ENCODE measurements around the gene HLF. TPM values are rescaled to one million over a fixed set of nuclear protein-coding genes. Genes with fewer than 3 reads are reported as not detected.

Gene HLF
- total RNA-seq, 4 donors from 2014 or later: 59.4 to 186 (median 126) TPM

- no peaks in the 10 kb centered on the region for H3K9me3 ChIP-seq
- WGBS, 2 donors (ENCODE audit: low coverage in 1 of 2): 88 to 89% methylated on average over 14 to 15 of the region's 15 CpGs
- H3K4me1 ChIP-seq: no peaks in the 10 kb centered on the region
- no peak overlapping the region for H3K4me3 ChIP-seq
- TF ChIP-seq POLR2AphosphoS5 (IDR thresholded peaks at IDR 0.05): no peak
- TF ChIP-seq EP300 (IDR thresholded peaks at IDR 0.05): no peak
- TF ChIP-seq, protein P1, sequence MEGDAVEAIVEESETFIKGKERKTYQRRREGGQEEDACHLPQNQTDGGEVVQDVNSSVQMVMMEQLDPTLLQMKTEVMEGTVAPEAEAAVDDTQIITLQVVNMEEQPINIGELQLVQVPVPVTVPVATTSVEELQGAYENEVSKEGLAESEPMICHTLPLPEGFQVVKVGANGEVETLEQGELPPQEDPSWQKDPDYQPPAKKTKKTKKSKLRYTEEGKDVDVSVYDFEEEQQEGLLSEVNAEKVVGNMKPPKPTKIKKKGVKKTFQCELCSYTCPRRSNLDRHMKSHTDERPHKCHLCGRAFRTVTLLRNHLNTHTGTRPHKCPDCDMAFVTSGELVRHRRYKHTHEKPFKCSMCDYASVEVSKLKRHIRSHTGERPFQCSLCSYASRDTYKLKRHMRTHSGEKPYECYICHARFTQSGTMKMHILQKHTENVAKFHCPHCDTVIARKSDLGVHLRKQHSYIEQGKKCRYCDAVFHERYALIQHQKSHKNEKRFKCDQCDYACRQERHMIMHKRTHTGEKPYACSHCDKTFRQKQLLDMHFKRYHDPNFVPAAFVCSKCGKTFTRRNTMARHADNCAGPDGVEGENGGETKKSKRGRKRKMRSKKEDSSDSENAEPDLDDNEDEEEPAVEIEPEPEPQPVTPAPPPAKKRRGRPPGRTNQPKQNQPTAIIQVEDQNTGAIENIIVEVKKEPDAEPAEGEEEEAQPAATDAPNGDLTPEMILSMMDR (IDR thresholded peaks at IDR 0.05): no peak
- TF ChIP-seq POLR2A (IDR thresholded peaks at IDR 0.05): no peak
- H3K27me3 ChIP-seq: no peaks in the 10 kb centered on the region
- no peak overlapping the region for H3K27ac ChIP-seq
- ATAC-seq: no peak
- no peaks in the 10 kb centered on the region for H3K36me3 ChIP-seq
Measured at GRCh38 chr17:55332296-55333041, 67.7 kb downstream of the HLF start.

- Histone ChIP-seq H3K4me3 (no peak overlapping the region), H3K36me3 (no peaks in the 10 kb centered on the region), H3K9me3 (no peaks in the 10 kb centered on the region), H3K27ac (no peak overlapping the region), H3K4me1 (no peaks in the 10 kb centered on the region), H3K27me3 (no peaks in the 10 kb centered on the region)
- ATAC-seq: no peak
- WGBS, 2 donors (ENCODE audit: low coverage in 1 of 2): 61 to 75% methylated on average over 2 to 4 of the region's 4 CpGs
- TF ChIP-seq POLR2AphosphoS5 (IDR thresholded peaks at IDR 0.05): no peak
Measured at GRCh38 chr17:55334285-55334684, 69.5 kb downstream of the HLF start.

- 43 to 65% methylated on average over 5 to 6 of the region's 6 CpGs for WGBS, 2 donors (ENCODE audit: low coverage in 1 of 2)
- Histone ChIP-seq H3K4me3 (no peak overlapping the region), H3K4me1 (no peaks in the 10 kb centered on the region), H3K27me3 (no peaks in the 10 kb centered on the region), H3K27ac (no peak overlapping the region), H3K36me3 (no peaks in the 10 kb centered on the region), H3K9me3 (no peaks in the 10 kb centered on the region)
- no peak for ATAC-seq
- TF ChIP-seq POLR2A (IDR thresholded peaks at IDR 0.05) (no peak), EP300 (IDR thresholded peaks at IDR 0.05) (no peak)
Measured at GRCh38 chr17:55334881-55335540, 70.3 kb downstream of the HLF start.

DNA sequence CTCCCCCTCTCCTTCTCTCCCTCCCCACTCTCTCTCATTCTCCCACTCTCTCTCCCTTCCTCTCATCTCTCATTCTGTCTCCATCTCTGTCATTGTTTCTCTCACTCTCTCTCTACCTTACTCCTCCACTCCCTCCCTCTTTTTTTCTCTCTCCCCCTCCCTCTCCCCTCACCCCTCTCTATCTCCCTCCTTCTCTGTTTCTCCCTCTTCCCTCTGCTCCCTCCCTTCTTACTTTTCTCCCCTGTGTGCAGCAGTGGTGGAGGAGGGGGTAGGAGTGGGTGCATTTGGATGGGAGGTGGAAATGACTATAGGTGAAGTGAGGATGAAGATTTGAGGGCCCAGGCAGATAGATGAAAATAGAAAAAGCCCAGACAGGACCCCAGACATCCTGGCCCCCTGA lies 70.9 kb downstream of the HLF start:
- Histone ChIP-seq H3K4me3 (no peak overlapping the region), H3K36me3 (no peaks in the 10 kb centered on the region), H3K27ac (no peak overlapping the region), H3K27me3 (no peaks in the 10 kb centered on the region), H3K4me1 (peaks cover 0 to 3% (median 0%) of the 10 kb centered on the region in 3 donors), H3K9me3 (no peaks in the 10 kb centered on the region)
- ATAC-seq: no peak
- TF ChIP-seq POLR2AphosphoS5 (IDR thresholded peaks at IDR 0.05) (no peak), POLR2A (IDR thresholded peaks at IDR 0.05) (no peak), EP300 (IDR thresholded peaks at IDR 0.05) (no peak)
- TF ChIP-seq, protein P1 (IDR thresholded peaks at IDR 0.05): no peak

GRCh38 chr17:55336426-55336825 lies 71.7 kb downstream of the HLF start:
- Histone ChIP-seq H3K9me3 (no peaks in the 10 kb centered on the region), H3K27me3 (no peaks in the 10 kb centered on the region), H3K4me1 (peaks cover 0 to 3% (median 0%) of the 10 kb centered on the region in 3 donors), H3K36me3 (no peaks in the 10 kb centered on the region), H3K27ac (no peak overlapping the region), H3K4me3 (no peak overlapping the region)
- ATAC-seq: no peak
- WGBS, 2 donors (ENCODE audit: low coverage in 1 of 2): 83 to 96% methylated on average over 1 to 2 of the region's 2 CpGs
- no peak for TF ChIP-seq POLR2AphosphoS5 (IDR thresholded peaks at IDR 0.05)
- TF ChIP-seq, protein P1 (IDR thresholded peaks at IDR 0.05): no peak
- no peak for TF ChIP-seq EP300 (IDR thresholded peaks at IDR 0.05)
- no peak for TF ChIP-seq POLR2A (IDR thresholded peaks at IDR 0.05)

- no peak for ATAC-seq
- H3K4me1 ChIP-seq: peaks cover 0 to 3% (median 0%) of the 10 kb centered on the region in 3 donors
- H3K27ac ChIP-seq: no peak overlapping the region
- 50 to 82% methylated on average over 1 to 2 of the region's 3 CpGs for WGBS, 2 donors (ENCODE audit: low coverage in 1 of 2)
- no peaks in the 10 kb centered on the region for H3K27me3 ChIP-seq
- H3K4me3 ChIP-seq: no peak overlapping the region
- no peaks in the 10 kb centered on the region for H3K9me3 ChIP-seq
- H3K36me3 ChIP-seq: no peaks in the 10 kb centered on the region
- TF ChIP-seq POLR2AphosphoS5 (IDR thresholded peaks at IDR 0.05): no peak
- TF ChIP-seq, protein P1 (IDR thresholded peaks at IDR 0.05): no peak
- no peak for TF ChIP-seq EP300 (IDR thresholded peaks at IDR 0.05)
- TF ChIP-seq POLR2A (IDR thresholded peaks at IDR 0.05): no peak
Measured at GRCh38 chr17:55340176-55340575, 75.4 kb downstream of the HLF start.
